ENCODE data around the gene SELENOI. TPM values are rescaled to one million over a fixed set of nuclear protein-coding genes. Genes with fewer than 3 reads are reported as not detected.

SELENOI gene, protein sequence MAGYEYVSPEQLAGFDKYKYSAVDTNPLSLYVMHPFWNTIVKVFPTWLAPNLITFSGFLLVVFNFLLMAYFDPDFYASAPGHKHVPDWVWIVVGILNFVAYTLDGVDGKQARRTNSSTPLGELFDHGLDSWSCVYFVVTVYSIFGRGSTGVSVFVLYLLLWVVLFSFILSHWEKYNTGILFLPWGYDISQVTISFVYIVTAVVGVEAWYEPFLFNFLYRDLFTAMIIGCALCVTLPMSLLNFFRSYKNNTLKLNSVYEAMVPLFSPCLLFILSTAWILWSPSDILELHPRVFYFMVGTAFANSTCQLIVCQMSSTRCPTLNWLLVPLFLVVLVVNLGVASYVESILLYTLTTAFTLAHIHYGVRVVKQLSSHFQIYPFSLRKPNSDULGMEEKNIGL
- total RNA-seq (10 to 100 TPM in 8 of 9 donors, 1 to 10 TPM in 1; 8.1 to 45.4 (median 22.7) TPM), polyA plus RNA-seq (10 to 100 TPM in 1 of 3 donors, 1 to 10 TPM in 2; 1.9 to 25.8 (median 3.2) TPM)
- long read RNA-seq, donor 1, full-length matches to known transcripts = 3 of 3 reads
- long read RNA-seq, donor 1, partial matches to known transcripts = 0 of 3 reads
- long read RNA-seq, donor 1, other reads (novel, unspliced or antisense) = 0 of 3 reads
- long read RNA-seq, donor 2, full-length matches to known transcripts = 2 of 2 reads
- long read RNA-seq, donor 2, partial matches to known transcripts = 0 of 2 reads
- long read RNA-seq, donor 2, other reads (novel, unspliced or antisense) = 0 of 2 reads
- long read RNA-seq, donor 3, full-length matches to known transcripts = 4 of 4 reads
- long read RNA-seq, donor 3, partial matches to known transcripts = 0 of 4 reads
- long read RNA-seq, donor 3, other reads (novel, unspliced or antisense) = 0 of 4 reads
- long read RNA-seq, donor 4, partial matches to known transcripts = 0 of 1 reads
- long read RNA-seq, donor 4, other reads (novel, unspliced or antisense) = 1 of 1 reads
- long read RNA-seq, donor 5, full-length matches to known transcripts = 1 of 2 reads
- long read RNA-seq, donor 5, partial matches to known transcripts = 0 of 2 reads
- long read RNA-seq, donor 5, other reads (novel, unspliced or antisense) = 1 of 2 reads
- long read RNA-seq, donor 6, full-length matches to known transcripts = 1 of 2 reads
- long read RNA-seq, donor 6, partial matches to known transcripts = 0 of 2 reads
- long read RNA-seq, donor 6, other reads (novel, unspliced or antisense) = 1 of 2 reads
- long read RNA-seq, donor 7, full-length matches to known transcripts = 2 of 2 reads
- long read RNA-seq, donor 7, partial matches to known transcripts = 0 of 2 reads
- long read RNA-seq, donor 7, other reads (novel, unspliced or antisense) = 0 of 2 reads
- long read RNA-seq, donor 8, full-length matches to known transcripts = 3 of 3 reads
- long read RNA-seq, donor 8, partial matches to known transcripts = 0 of 3 reads
- long read RNA-seq, donor 8, other reads (novel, unspliced or antisense) = 0 of 3 reads
- long read RNA-seq, donor 9, full-length matches to known transcripts = 3 of 3 reads
- long read RNA-seq, donor 9, partial matches to known transcripts = 0 of 3 reads
- long read RNA-seq, donor 9, other reads (novel, unspliced or antisense) = 0 of 3 reads
- long read RNA-seq, donor 10, full-length matches to known transcripts = 2 of 2 reads
- long read RNA-seq, donor 10, partial matches to known transcripts = 0 of 2 reads
- long read RNA-seq, donor 10, other reads (novel, unspliced or antisense) = 0 of 2 reads

GRCh38 chr2:26345545-26346453 lies at the start of gene SELENOI:
SELENOI (plus strand) TSS chr2:26346143; CDS start chr2:26346233, 90 bp downstream.
- no peaks in the 10 kb centered on the region for H3K36me3 ChIP-seq (replicated peaks in 1 of 2)
- no peaks in the 10 kb centered on the region for H3K9me3 ChIP-seq (replicated peaks in 1 of 3)
- WGBS, 4 donors = 0 to 1% (median 0%) methylated on average over 46 to 80 of the region's 80 CpGs
- TF ChIP-seq, protein P1, sequence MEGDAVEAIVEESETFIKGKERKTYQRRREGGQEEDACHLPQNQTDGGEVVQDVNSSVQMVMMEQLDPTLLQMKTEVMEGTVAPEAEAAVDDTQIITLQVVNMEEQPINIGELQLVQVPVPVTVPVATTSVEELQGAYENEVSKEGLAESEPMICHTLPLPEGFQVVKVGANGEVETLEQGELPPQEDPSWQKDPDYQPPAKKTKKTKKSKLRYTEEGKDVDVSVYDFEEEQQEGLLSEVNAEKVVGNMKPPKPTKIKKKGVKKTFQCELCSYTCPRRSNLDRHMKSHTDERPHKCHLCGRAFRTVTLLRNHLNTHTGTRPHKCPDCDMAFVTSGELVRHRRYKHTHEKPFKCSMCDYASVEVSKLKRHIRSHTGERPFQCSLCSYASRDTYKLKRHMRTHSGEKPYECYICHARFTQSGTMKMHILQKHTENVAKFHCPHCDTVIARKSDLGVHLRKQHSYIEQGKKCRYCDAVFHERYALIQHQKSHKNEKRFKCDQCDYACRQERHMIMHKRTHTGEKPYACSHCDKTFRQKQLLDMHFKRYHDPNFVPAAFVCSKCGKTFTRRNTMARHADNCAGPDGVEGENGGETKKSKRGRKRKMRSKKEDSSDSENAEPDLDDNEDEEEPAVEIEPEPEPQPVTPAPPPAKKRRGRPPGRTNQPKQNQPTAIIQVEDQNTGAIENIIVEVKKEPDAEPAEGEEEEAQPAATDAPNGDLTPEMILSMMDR (IDR thresholded peaks at IDR 0.05) = peak in 1 of 6 experiments; percentile 10
- TF ChIP-seq POLR2A (IDR thresholded peaks at IDR 0.05) = peak; percentile 74 to 94
- peak within 1 kb of the TSS; percentile 82 to 98 (median 93) for H3K27ac ChIP-seq
- H3K27me3 ChIP-seq = no peaks in the 10 kb centered on the region
- intact Hi-C loops (cut with DNase I) = no loop called here
- peak; percentile 99 to 100 (median 99) for DNase-seq
- peaks cover 10 to 29% of the 10 kb centered on the region in 2 donors for H3K4me1 ChIP-seq (replicated peaks in 1 of 2)
- peak within 1 kb of the TSS; percentile 19 to 96 (median 59) for H3K4me3 ChIP-seq

GRCh38 chr2:26297061-26297460 lies 48.9 kb upstream of the SELENOI start:
- WGBS, 4 donors = 91 to 98% (median 93%) methylated on average over 3 of the region's 3 CpGs
- TF ChIP-seq POLR2A (IDR thresholded peaks at IDR 0.05) = no peak
- TF ChIP-seq, protein P1 (IDR thresholded peaks at IDR 0.05) = no peak
- DNase-seq = no peak
- H3K4me3 ChIP-seq = no peak overlapping the region
- H3K27ac ChIP-seq = no peak overlapping the region
- H3K4me1 ChIP-seq (replicated peaks in 1 of 2) = peaks cover 7 to 20% of the 10 kb centered on the region in 2 donors
- H3K9me3 ChIP-seq (replicated peaks in 1 of 3) = no peaks in the 10 kb centered on the region
- intact Hi-C loops (cut with DNase I) = loop anchor here in 1 of 2 donors (10.0 kb wide), 1 partner anchor 52 kb away; the partner anchor contains the start of genes HADHA and HADHB
- H3K27me3 ChIP-seq = no peaks in the 10 kb centered on the region
- H3K36me3 ChIP-seq (replicated peaks in 1 of 2) = no peaks in the 10 kb centered on the region

GRCh38 chr2:26298286-26298637 lies 47.7 kb upstream of the SELENOI start:
- TF ChIP-seq POLR2A (IDR thresholded peaks at IDR 0.05) = no peak
- TF ChIP-seq, protein P1 (IDR thresholded peaks at IDR 0.05) = no peak
- intact Hi-C loops (cut with DNase I) = loop anchor here in 1 of 2 donors (10.0 kb wide), 1 partner anchor 53 kb away; the partner anchor contains the start of genes HADHA and HADHB
- no peaks in the 10 kb centered on the region for H3K9me3 ChIP-seq (replicated peaks in 1 of 3)
- peak overlapping the region; percentile 33 to 88 (median 78) for H3K27ac ChIP-seq
- H3K36me3 ChIP-seq (replicated peaks in 1 of 2) = no peaks in the 10 kb centered on the region
- 43 to 47% (median 45%) methylated on average over 9 to 17 of the region's 17 CpGs for whole genome bisulfite sequencing, 4 donors
- DNase-seq = peak in 1 of 7 donors; percentile 23
- peaks cover 7 to 20% of the 10 kb centered on the region in 2 donors for H3K4me1 ChIP-seq (replicated peaks in 1 of 2)
- H3K4me3 ChIP-seq = peak overlapping the region in 2 of 4 donors; percentile 23 to 64
- H3K27me3 ChIP-seq = no peaks in the 10 kb centered on the region
